Hematopoietic multipotent progenitor cell (in vitro differentiated cells): Measurements from ENCODE around the gene PCDHB15. TPM values are rescaled to one million over a fixed set of nuclear protein-coding genes. Genes with fewer than 3 reads are reported as not detected.
"Not testable (repeated sequence)": the region's sequence is repeated elsewhere in the genome, so short reads cannot be mapped to it uniquely, and the experiment has no call there.

Experiments
- DNase-seq, 3 donors: peaks; one replicate each; pipeline ENCODE4 v3.0.0-alpha.2; 2011 to 2015; ENCODE audit warnings: low read depth in 2 of 3, low spot score in 2 of 3
- total RNA-seq: library from RNA; depleted of rRNA; stranded (reverse); fragments of >200 nt; gene quantifications from one replicate; pipeline ENCODE4 v1.2.3, GENCODE V29; 2012

PCDHB15 gene
- total RNA-seq, 1 donor = under 0.01 TPM

DNA sequence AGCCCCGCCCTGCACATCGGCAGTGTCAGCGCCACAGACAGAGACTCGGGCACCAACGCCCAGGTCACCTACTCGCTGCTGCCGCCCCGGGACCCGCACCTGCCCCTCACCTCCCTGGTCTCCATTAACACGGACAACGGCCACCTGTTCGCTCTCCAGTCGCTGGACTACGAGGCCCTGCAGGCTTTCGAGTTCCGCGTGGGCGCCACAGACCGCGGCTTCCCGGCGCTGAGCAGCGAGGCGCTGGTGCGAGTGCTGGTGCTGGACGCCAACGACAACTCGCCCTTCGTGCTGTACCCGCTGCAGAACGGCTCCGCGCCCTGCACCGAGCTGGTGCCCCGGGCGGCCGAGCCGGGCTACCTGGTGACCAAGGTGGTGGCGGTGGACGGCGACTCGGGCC, 1.8 kb downstream of the PCDHB15 start:
- not testable (repeated sequence) for DNase-seq

DNA sequence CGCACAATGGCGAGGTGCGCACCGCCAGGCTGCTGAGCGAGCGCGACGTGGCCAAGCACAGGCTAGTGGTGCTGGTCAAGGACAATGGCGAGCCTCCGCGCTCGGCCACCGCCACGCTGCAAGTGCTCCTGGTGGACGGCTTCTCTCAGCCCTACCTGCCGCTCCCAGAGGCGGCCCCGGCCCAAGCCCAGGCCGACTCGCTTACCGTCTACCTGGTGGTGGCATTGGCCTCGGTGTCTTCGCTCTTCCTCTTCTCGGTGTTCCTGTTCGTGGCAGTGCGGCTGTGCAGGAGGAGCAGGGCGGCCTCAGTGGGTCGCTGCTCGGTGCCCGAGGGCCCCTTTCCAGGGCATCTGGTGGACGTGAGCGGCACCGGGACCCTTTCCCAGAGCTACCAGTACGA, 2.2 kb downstream of the PCDHB15 start:
- DNase-seq = not testable (repeated sequence)

DNA sequence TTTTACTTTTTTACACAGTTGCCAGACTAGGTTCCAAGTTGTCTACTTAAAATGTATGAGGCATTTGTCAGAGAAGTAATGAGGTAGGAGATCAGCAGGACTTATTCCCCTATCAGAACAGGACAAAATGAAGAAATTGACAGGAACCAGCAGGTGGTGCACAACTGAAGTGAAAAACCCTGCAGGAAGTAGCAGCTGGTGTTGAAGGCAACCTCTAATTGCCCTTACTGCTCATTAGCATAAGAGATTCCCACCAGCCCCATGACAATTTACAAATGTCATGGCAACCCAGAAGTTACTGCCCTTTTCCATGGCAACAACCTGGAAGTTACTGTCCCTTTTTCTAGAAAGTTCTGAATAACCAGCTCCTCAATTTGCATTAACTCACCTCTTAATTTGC, 5.4 kb downstream of the PCDHB15 start:
- DNase-seq = no peak

DNA sequence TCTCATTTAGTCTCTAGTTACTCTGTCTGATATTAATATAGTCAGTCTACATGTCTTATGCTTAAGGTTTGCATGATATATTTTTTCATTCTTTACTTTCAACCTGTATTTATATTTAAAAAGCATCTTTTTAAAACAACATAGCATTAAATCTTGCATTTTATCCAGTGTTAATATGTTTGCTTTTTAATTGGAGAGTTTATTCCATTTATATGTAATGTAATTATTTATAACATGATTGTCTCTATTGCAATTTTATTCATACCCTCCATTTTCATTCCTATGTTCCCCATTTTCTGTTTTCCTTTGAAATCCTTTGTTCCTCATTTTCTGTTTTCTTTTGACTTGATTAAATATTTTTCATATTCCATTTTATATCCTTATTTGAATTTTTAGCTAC, 13.3 kb downstream of the PCDHB15 start:
- DNase-seq = no peak

DNA sequence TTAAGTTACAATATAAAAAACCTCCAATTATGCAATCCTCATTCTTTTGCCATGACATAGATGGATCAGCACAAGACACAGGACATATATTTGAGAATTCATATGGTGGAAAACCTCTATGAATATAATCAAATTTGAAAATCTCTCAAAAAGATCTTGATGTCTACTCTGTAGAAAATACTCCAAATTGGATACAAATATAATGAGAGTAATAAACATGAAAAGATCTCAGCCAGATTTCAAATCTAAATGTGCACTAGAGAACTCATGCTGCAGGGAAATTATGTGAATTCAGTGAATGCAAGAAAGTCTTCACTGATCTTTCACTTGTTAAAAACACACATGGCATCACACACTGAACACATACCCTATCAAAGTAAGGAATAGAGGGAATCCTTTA, 13.8 kb downstream of the PCDHB15 start:
- no peak for DNase-seq

DNA sequence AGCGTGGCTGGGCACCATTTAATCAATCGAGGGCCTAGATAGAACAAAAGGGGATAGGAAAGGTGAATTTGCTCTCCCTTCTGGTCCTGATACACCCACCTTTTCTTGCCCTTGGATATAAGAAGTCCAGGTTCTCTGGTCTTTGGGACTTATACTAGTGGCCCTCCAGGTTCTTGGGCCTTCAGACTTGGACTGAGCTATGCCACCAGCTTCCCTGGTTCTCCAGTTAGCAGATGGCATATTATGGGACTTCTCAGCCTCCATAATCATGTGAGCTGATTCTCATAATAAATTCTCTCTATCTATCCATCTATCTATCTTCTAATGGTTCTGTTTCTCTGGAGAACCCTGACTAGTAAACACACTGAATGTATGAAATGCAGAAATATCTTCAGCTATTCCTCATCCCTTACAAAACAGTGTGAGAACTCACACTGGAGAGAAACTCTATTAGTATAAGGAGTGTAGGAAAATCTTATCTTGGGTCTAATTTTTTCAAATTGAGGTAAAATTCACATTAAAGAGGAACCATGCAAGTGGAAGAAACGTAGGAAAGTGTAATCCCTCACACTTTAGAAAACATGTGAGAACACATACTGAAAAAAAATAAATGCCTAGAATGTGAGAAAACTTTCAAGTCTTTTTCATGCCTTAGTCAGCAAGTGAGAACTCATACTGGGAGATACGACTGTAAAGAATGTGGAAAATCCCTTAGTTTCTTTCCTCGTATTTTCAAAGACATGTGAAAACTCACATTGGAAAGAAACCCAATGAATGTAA, 15.5 kb downstream of the PCDHB15 start:
- peak in 2 of 3 donors; percentile 1 to 7 for DNase-seq

DNA sequence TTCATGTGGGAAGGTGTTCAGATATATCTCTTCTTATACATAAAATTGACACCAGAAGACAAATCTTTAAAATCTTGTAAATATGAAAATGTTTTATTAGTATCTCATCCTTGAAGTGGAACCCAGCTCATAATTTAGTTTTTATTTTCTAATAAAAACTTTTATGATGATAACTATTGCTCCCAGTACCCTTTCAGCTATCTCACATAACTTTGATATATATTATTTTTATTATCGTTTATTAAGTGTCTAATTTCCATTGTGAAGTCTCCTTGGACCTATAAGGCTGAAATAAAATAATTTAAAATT, 16.0 kb downstream of the PCDHB15 start:
- DNase-seq = no peak

DNA sequence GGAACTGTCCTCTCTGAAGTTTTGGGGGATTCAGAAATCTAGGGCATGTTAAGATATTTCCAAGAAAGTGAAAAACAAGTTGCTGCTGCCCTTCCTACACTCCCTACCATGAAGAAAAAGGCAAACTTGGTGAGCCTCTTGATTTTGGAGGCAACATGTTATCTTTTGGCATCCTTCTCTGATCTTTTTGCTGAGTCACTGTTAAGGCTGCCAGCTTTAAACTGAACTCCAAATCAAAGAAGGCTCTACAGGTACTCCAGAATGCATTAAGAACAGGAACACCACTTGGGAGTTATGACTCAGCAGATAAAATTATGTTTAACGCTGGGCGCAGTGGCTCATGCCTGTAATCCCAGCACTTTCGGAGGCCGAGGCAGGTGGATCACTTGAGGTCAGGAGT, 24.0 kb downstream of the PCDHB15 start:
- DNase-seq = no peak

DNA sequence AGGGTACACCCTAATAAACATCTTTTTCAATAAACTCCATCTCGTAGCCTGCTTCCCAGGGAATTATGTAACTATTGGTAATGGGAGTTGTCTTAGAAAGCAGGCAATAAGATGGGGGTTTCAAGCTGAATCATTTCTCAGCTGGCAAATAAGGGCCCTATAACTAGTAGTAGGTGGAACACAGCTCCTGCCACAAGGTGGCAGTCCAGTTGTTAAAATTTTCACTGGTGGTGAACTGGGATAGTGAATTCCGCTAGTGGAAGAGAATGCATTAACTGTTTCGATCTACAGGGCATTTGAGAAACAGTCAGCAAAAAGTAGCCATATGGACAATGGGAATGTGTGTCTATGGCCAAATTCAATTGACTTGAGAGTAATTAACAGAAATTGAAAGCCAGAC, 27.7 kb downstream of the PCDHB15 start:
- no peak for DNase-seq

DNA sequence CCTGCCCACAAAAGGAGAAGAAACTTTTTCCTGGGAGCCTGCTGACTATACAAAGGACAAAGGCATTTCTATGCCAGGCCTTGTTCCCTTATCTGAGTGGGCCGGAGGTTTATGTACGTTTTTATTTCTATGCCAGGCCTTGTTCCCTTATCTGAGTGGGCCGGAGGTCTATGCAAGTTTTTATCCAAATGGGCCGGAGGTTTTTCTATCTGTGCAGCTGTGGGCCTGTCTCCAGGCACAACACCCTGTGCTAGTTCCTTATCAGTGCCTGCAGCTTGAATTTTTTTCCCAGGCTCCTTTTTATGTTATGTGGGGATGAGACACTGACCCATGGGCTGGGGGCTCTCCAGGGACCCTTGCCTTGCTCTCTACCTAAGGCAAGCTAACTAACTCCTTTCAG, 53.2 kb downstream of the PCDHB15 start:
- no peak for DNase-seq

Other genes with a start within 250 kb of the PCDHB15 start
- gene PCDHB1, start 194.0 kb upstream of the PCDHB15 start, total RNA-seq = under 0.01 TPM
- gene PCDHB2, start 150.8 kb upstream of the PCDHB15 start, total RNA-seq = 0.27 TPM
- gene PCDHB3, start 144.9 kb upstream of the PCDHB15 start, total RNA-seq = under 0.01 TPM
- under 0.01 TPM for gene PCDHB4, start 123.6 kb upstream of the PCDHB15 start, total RNA-seq
- gene PCDHB5, start 110.2 kb upstream of the PCDHB15 start, total RNA-seq = under 0.01 TPM
- gene PCDHB6, start 95.3 kb upstream of the PCDHB15 start, total RNA-seq = not detected
- gene PCDHB7, start 72.8 kb upstream of the PCDHB15 start, total RNA-seq = under 0.01 TPM
- not detected for gene PCDHB8, start 67.6 kb upstream of the PCDHB15 start, total RNA-seq
- not detected for gene PCDHB16, start 63.0 kb upstream of the PCDHB15 start, total RNA-seq
- gene PCDHB9, start 58.2 kb upstream of the PCDHB15 start, total RNA-seq = not detected
- under 0.01 TPM for gene PCDHB10, start 53.0 kb upstream of the PCDHB15 start, total RNA-seq
- 0.27 TPM for gene PCDHB11, start 45.8 kb upstream of the PCDHB15 start, total RNA-seq
- not detected for gene PCDHB12, start 36.7 kb upstream of the PCDHB15 start, total RNA-seq
- under 0.01 TPM for gene PCDHB13, start 31.5 kb upstream of the PCDHB15 start, total RNA-seq
- under 0.01 TPM for gene PCDHB14, start 22.1 kb upstream of the PCDHB15 start, total RNA-seq
- gene SLC25A2, start 58.7 kb downstream of the PCDHB15 start, total RNA-seq = 0.54 TPM
- gene TAF7, start 75.4 kb downstream of the PCDHB15 start, total RNA-seq = 45.0 TPM
- gene PCDHGA1, start 85.1 kb downstream of the PCDHB15 start, total RNA-seq = under 0.01 TPM
- 0.27 TPM for gene PCDHGA2, start 93.4 kb downstream of the PCDHB15 start, total RNA-seq
- 0.54 TPM for gene PCDHGA3, start 98.4 kb downstream of the PCDHB15 start, total RNA-seq
- 0.27 TPM for gene PCDHGB1, start 104.7 kb downstream of the PCDHB15 start, total RNA-seq
- 0.81 TPM for gene PCDHGA4, start 109.6 kb downstream of the PCDHB15 start, total RNA-seq
- gene PCDHGB2, start 114.6 kb downstream of the PCDHB15 start, total RNA-seq = 2.4 TPM
- gene PCDHGA5, start 118.8 kb downstream of the PCDHB15 start, total RNA-seq = 1.1 TPM
- gene PCDHGB3, start 124.8 kb downstream of the PCDHB15 start, total RNA-seq = 3.5 TPM
- gene PCDHGA6, start 128.5 kb downstream of the PCDHB15 start, total RNA-seq = 1.9 TPM
- gene PCDHGA7, start 137.3 kb downstream of the PCDHB15 start, total RNA-seq = 0.81 TPM
- gene PCDHGB4, start 142.3 kb downstream of the PCDHB15 start, total RNA-seq = 1.6 TPM
- 0.54 TPM for gene PCDHGA8, start 147.2 kb downstream of the PCDHB15 start, total RNA-seq
- 2.4 TPM for gene PCDHGB5, start 152.6 kb downstream of the PCDHB15 start, total RNA-seq
- 1.1 TPM for gene PCDHGA9, start 157.4 kb downstream of the PCDHB15 start, total RNA-seq
- 0.81 TPM for gene PCDHGB6, start 162.6 kb downstream of the PCDHB15 start, total RNA-seq
- 1.1 TPM for gene PCDHGA10, start 167.6 kb downstream of the PCDHB15 start, total RNA-seq
- gene PCDHGB7, start 172.3 kb downstream of the PCDHB15 start, total RNA-seq = 2.2 TPM
- gene PCDHGA11, start 175.7 kb downstream of the PCDHB15 start, total RNA-seq = 1.3 TPM
- gene PCDHGA12, start 185.1 kb downstream of the PCDHB15 start, total RNA-seq = 2.2 TPM
- 1.1 TPM for gene PCDHGC3, start 230.6 kb downstream of the PCDHB15 start, total RNA-seq
- gene PCDHGC4, start 239.6 kb downstream of the PCDHB15 start, total RNA-seq = 0.54 TPM
- gene PCDHGC5, start 243.7 kb downstream of the PCDHB15 start, total RNA-seq = 0.27 TPM